Glutamatergic neuron (in vitro differentiated cells): ENCODE data around the gene KCNB1. TPM values are rescaled to one million over a fixed set of nuclear protein-coding genes. Genes with fewer than 3 reads are reported as not detected.

Experiments
- DNase-seq: peaks from one replicate; pipeline ENCODE4 v3.0.0; 2022
- H3K27ac Mint-ChIP-seq: one replicate; pipeline ENCODE4 v1.8.0; 2020; ENCODE audit warnings: mild to moderate bottlenecking, mixed read lengths, inconsistent platforms; ENCODE audit not compliant: unreplicated experiment
- H3K27me3 Mint-ChIP-seq: one replicate; pipeline ENCODE4 v1.8.0; 2020; ENCODE audit warnings: mild to moderate bottlenecking, moderate library complexity, mixed read lengths, inconsistent platforms; ENCODE audit not compliant: unreplicated experiment
- H3K36me3 Mint-ChIP-seq: one replicate; pipeline ENCODE4 v1.8.0; 2020; ENCODE audit warnings: mild to moderate bottlenecking, mixed read lengths, inconsistent platforms; ENCODE audit not compliant: unreplicated experiment
- H3K4me1 Mint-ChIP-seq: one replicate; pipeline ENCODE4 v1.8.0; 2020; ENCODE audit warnings: mild to moderate bottlenecking, low read depth, mixed read lengths, inconsistent platforms; ENCODE audit not compliant: unreplicated experiment
- H3K4me3 Mint-ChIP-seq: one replicate; pipeline ENCODE4 v1.8.0; 2020; ENCODE audit warnings: mild to moderate bottlenecking, mixed read lengths, inconsistent platforms; ENCODE audit not compliant: unreplicated experiment
- H3K9me3 Mint-ChIP-seq: one replicate; pipeline ENCODE4 v1.8.0; 2020; ENCODE audit warnings: mild to moderate bottlenecking, moderate library complexity, mixed read lengths, inconsistent platforms; ENCODE audit not compliant: unreplicated experiment
- CTCF ChIP-seq: fragments of 200-600 bp; sonication (generic); IDR thresholded peaks from one replicate; pipeline ENCODE4 v1.5.0; 2021; ENCODE audit not compliant: partially characterized antibody, unreplicated experiment
- total RNA-seq: library from RNA; stranded (reverse); fragmentation: NEBNext Ultra II Directional; extraction: Animal tissue kit (Norgen Biotek cat#: 25700); gene quantifications from one replicate; pipeline ENCODE4 v1.2.1, GENCODE V29; 2021; ENCODE audit not compliant: unreplicated experiment

Gene KCNB1
- total RNA-seq, 1 donor from 2014 or later: 3.1 TPM

GRCh38 chr20:49323622-49324238 lies 158.7 kb downstream of the KCNB1 start:
- H3K36me3 Mint-ChIP-seq: no peaks in the 10 kb centered on the region
- H3K27me3 Mint-ChIP-seq: peaks cover 6% of the 10 kb centered on the region
- no peak overlapping the region for H3K27ac Mint-ChIP-seq
- TF ChIP-seq CTCF: no peak
- H3K4me3 Mint-ChIP-seq: no peak overlapping the region
- no peak for DNase-seq
- no peaks in the 10 kb centered on the region for H3K9me3 Mint-ChIP-seq
- H3K4me1 Mint-ChIP-seq: no peaks in the 10 kb centered on the region

GRCh38 chr20:49320460-49320859 lies 162.0 kb downstream of the KCNB1 start:
- H3K4me3 Mint-ChIP-seq: no peak overlapping the region
- TF ChIP-seq CTCF: peak; percentile 22
- H3K36me3 Mint-ChIP-seq: peaks cover 7% of the 10 kb centered on the region
- no peak overlapping the region for H3K27ac Mint-ChIP-seq
- peaks cover 1% of the 10 kb centered on the region for H3K4me1 Mint-ChIP-seq
- peak; percentile 27 for DNase-seq
- peaks cover 18% of the 10 kb centered on the region for H3K27me3 Mint-ChIP-seq
- no peaks in the 10 kb centered on the region for H3K9me3 Mint-ChIP-seq

GRCh38 chr20:49319208-49319809 lies 163.2 kb downstream of the KCNB1 start:
- TF ChIP-seq CTCF: no peak
- Mint-ChIP-seq H3K27me3 (peaks cover 18% of the 10 kb centered on the region), H3K4me3 (peak overlapping the region; percentile 83), H3K36me3 (peaks cover 7% of the 10 kb centered on the region), H3K9me3 (no peaks in the 10 kb centered on the region), H3K27ac (no peak overlapping the region), H3K4me1 (peaks cover 1% of the 10 kb centered on the region)
- DNase-seq: no peak

DNA sequence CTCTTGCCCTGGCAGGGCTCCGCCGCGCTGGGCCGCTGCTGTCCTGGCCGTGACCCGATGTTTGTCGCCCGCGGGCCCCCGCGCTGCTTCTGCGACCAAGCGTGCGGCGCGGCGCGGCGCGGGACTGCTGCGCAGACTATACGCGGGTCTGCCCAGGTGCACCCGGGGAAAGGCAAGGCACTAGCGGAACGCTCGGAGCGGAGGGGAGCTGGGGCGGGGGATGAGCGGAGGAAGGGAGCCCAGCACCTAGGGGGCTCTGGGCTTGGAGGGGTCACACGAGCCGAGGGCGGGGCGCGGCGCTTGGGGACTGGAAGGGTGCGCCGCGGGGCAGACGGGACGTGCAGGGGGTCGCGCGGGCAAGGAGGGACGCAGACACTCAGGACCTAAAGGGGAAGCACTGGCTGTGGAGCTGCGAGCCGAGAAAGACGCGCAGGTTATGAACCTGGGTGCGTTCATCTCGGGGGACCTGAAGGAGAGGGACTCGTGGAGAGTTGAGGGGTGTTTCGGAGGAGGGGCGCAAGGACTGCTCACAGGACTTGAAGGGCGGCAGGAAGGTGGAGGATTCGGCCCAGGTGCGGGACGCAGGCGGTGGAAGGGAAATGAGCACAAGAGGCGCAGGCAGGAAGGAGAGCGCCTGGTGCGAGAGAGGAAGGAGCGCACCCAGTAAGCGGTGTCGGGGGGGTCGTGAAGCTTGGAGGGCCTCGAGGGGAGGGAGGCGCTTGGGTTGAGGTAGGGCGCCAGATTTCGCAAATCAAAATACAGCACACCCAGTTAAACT lies 163.8 kb downstream of the KCNB1 start:
- Mint-ChIP-seq H3K4me1 (peaks cover 1% of the 10 kb centered on the region), H3K27me3 (peaks cover 18% of the 10 kb centered on the region), H3K36me3 (peaks cover 7% of the 10 kb centered on the region), H3K27ac (no peak overlapping the region), H3K9me3 (no peaks in the 10 kb centered on the region), H3K4me3 (peak overlapping the region; percentile 83)
- no peak for DNase-seq
- TF ChIP-seq CTCF: no peak

DNA sequence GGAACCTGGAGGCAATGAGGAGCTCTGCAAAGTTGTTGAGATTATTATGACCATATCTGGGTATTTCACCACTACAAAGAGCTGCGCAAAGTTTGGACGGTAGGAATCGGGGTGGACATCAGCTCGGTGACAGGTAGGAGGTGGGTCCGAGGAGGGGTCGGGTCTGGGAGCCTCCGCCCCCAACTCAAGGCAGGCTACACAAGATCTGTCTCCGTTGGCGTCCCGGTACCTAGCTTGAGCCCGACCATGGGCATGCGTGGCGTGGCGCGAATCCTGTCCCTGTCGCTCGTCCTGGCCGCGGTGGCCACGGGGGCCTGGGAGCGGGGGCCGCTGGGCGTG lies 164.4 kb downstream of the KCNB1 start:
- Mint-ChIP-seq H3K36me3 (peaks cover 7% of the 10 kb centered on the region), H3K27me3 (peaks cover 18% of the 10 kb centered on the region), H3K4me1 (peaks cover 1% of the 10 kb centered on the region), H3K9me3 (no peaks in the 10 kb centered on the region), H3K27ac (no peak overlapping the region), H3K4me3 (peak overlapping the region; percentile 83)
- no peak for TF ChIP-seq CTCF
- DNase-seq: no peak
